IPS DF 6.9 (cell line): ENCODE measurements around the gene PARP1.
"Not testable (repeated sequence)": the region's sequence is repeated elsewhere in the genome, so short reads cannot be mapped to it uniquely, and the experiment has no call there.

Source experiments
- DNase-seq: peaks from one replicate; pipeline ENCODE4 v3.0.0-alpha.2; 2013; ENCODE audit warnings: low read depth, low spot score
- H3K27ac ChIP-seq: one replicate; pipeline ENCODE4 v1.5.1; 2013; ENCODE audit warnings: low read length, control low read depth
- H3K27me3 ChIP-seq: 2 replicates; pipeline ENCODE4 v1.6.1; 2013; ENCODE audit warnings: mild to moderate bottlenecking, low read length; ENCODE audit not compliant: control insufficient read depth, insufficient read depth
- H3K36me3 ChIP-seq: 2 replicates; pipeline ENCODE4 v1.6.1; 2013; ENCODE audit warnings: low read length; ENCODE audit not compliant: control insufficient read depth, insufficient read depth
- H3K4me1 ChIP-seq: 2 replicates; pipeline ENCODE4 v1.6.1; 2013; ENCODE audit warnings: low read length; ENCODE audit not compliant: control insufficient read depth, insufficient read depth
- H3K4me3 ChIP-seq: 2 replicates; pipeline ENCODE4 v1.5.1; 2013; ENCODE audit warnings: mild to moderate bottlenecking, low read length
- H3K9me3 ChIP-seq: 2 replicates; pipeline ENCODE4 v1.6.1; 2013; ENCODE audit warnings: low read length, inconsistent platforms; ENCODE audit not compliant: control insufficient read depth, insufficient read depth
- WGBS: extraction: QIAGEN DNeasy Blood & Tissue Kit; methylation state at CpG from one replicate; pipeline ENCODE4 v1.1.7; 2013; ENCODE audit warnings: mixed read lengths, missing lambda C conversion rate; ENCODE audit not compliant: insufficient read length, insufficient coverage; 5-methylcytosine and 5-hydroxymethylcytosine counted together

The PARP1 gene

GRCh38 chr1:226353698-226354525 is 54.0 kb downstream of the PARP1 start:
- H3K4me3 ChIP-seq: no peak overlapping the region
- H3K36me3 ChIP-seq: no peaks in the 10 kb centered on the region; the same call in 1 of the 2 replicates
- H3K9me3 ChIP-seq: no peaks in the 10 kb centered on the region
- no peak overlapping the region for H3K27ac ChIP-seq
- no peaks in the 10 kb centered on the region for H3K27me3 ChIP-seq
- no peak for DNase-seq
- H3K4me1 ChIP-seq: no peaks in the 10 kb centered on the region
- WGBS: no CpG with 5 or more reads among the region's 15 CpGs

GRCh38 chr1:226351709-226352108 is 56.2 kb downstream of the PARP1 start:
- Histone ChIP-seq H3K4me1 (no peaks in the 10 kb centered on the region), H3K27ac (no peak overlapping the region)

GRCh38 chr1:226350519-226350865 is 57.4 kb downstream of the PARP1 start:
- no peaks in the 10 kb centered on the region for H3K27me3 ChIP-seq
- no peaks in the 10 kb centered on the region for H3K9me3 ChIP-seq
- DNase-seq: no peak
- H3K27ac ChIP-seq: no peak overlapping the region
- WGBS: no CpG with 5 or more reads among the region's 9 CpGs
- H3K4me1 ChIP-seq: no peaks in the 10 kb centered on the region
- H3K36me3 ChIP-seq: no peaks in the 10 kb centered on the region
- no peak overlapping the region for H3K4me3 ChIP-seq

More at GRCh38 chr1:226351709-226352108, 56.2 kb downstream of the PARP1 start:
- no CpG with 5 or more reads among the region's 3 CpGs for WGBS
- Histone ChIP-seq H3K4me3 (no peak overlapping the region), H3K27me3 (no peaks in the 10 kb centered on the region), H3K36me3 (no peaks in the 10 kb centered on the region), H3K9me3 (no peaks in the 10 kb centered on the region)
- no peak for DNase-seq

GRCh38 chr1:226349801-226350518 is 57.9 kb downstream of the PARP1 start:
- no CpG with 5 or more reads among the region's 18 CpGs for WGBS
- Histone ChIP-seq H3K36me3 (no peaks in the 10 kb centered on the region), H3K4me1 (no peaks in the 10 kb centered on the region), H3K27me3 (no peaks in the 10 kb centered on the region), H3K9me3 (no peaks in the 10 kb centered on the region), H3K27ac (no peak overlapping the region), H3K4me3 (no peak overlapping the region)
- no peak for DNase-seq

- Histone ChIP-seq H3K4me3 (no peak overlapping the region), H3K27me3 (no peaks in the 10 kb centered on the region), H3K36me3 (no peaks in the 10 kb centered on the region), H3K9me3 (no peaks in the 10 kb centered on the region), H3K27ac (no peak overlapping the region), H3K4me1 (no peaks in the 10 kb centered on the region)
- WGBS: no CpG with 5 or more reads among the region's 11 CpGs
- no peak for DNase-seq
Observed at GRCh38 chr1:226349081-226349480, 58.8 kb downstream of the PARP1 start.

- no CpG with 5 or more reads among the region's 8 CpGs for WGBS
- Histone ChIP-seq H3K4me3 (no peak overlapping the region), H3K27ac (no peak overlapping the region)
Observed at GRCh38 chr1:226344441-226345259, 63.2 kb downstream of the PARP1 start.

GRCh38 chr1:226342656-226343055 is 65.2 kb downstream of the PARP1 start:
- Histone ChIP-seq H3K4me3 (no peak overlapping the region), H3K4me1 (no peaks in the 10 kb centered on the region), H3K9me3 (no peaks in the 10 kb centered on the region; the same call in 1 of the 2 replicates), H3K27me3 (no peaks in the 10 kb centered on the region), H3K36me3 (no peaks in the 10 kb centered on the region), H3K27ac (no peak overlapping the region)
- WGBS: no CpG with 5 or more reads among the region's 2 CpGs
- no peak for DNase-seq

More at GRCh38 chr1:226344441-226345259, 63.2 kb downstream of the PARP1 start:
- Histone ChIP-seq H3K9me3 (no peaks in the 10 kb centered on the region; the same call in 1 of the 2 replicates), H3K4me1 (no peaks in the 10 kb centered on the region), H3K27me3 (no peaks in the 10 kb centered on the region), H3K36me3 (no peaks in the 10 kb centered on the region)
- no peak for DNase-seq

GRCh38 chr1:226340111-226340510 is 67.8 kb downstream of the PARP1 start:
- not testable (repeated sequence) for H3K27me3 ChIP-seq, H3K4me3 ChIP-seq, H3K4me1 ChIP-seq, DNase-seq, H3K36me3 ChIP-seq, H3K27ac ChIP-seq, H3K9me3 ChIP-seq
- whole genome bisulfite sequencing: no CpG with 5 or more reads among the region's 3 CpGs

- Histone ChIP-seq H3K9me3 (no peaks in the 10 kb centered on the region), H3K27me3 (no peaks in the 10 kb centered on the region), H3K36me3 (no peaks in the 10 kb centered on the region), H3K27ac (no peak overlapping the region), H3K4me1 (no peaks in the 10 kb centered on the region), H3K4me3 (no peak overlapping the region)
- no peak for DNase-seq
- no CpG with 5 or more reads among the region's 8 CpGs for WGBS
Observed at GRCh38 chr1:226337276-226337875, 70.5 kb downstream of the PARP1 start.

- WGBS: no CpG with 5 or more reads among the region's 1 CpG
- DNase-seq: no peak
- no peaks in the 10 kb centered on the region for H3K4me1 ChIP-seq
- no peak overlapping the region for H3K27ac ChIP-seq
- no peaks in the 10 kb centered on the region for H3K27me3 ChIP-seq
- H3K4me3 ChIP-seq: no peak overlapping the region
- H3K9me3 ChIP-seq: no peaks in the 10 kb centered on the region
- no peaks in the 10 kb centered on the region for H3K36me3 ChIP-seq
Observed at GRCh38 chr1:226335661-226336060, 72.2 kb downstream of the PARP1 start.
